Measurements from ENCODE around the gene LRRC10.

LRRC10 gene

GRCh38 chr12:69610729-69611128, at the start of gene LRRC10:
Gene LRRC10 (minus strand): TSS chr12:69610907. CDS start chr12:69610838, 69 bp downstream.
- no peak for DNase-seq (ENCODE audit: low read depth)

- DNase-seq (ENCODE audit: low read depth), result no peak
Measured at GRCh38 chr12:69660164-69660863, 49.6 kb upstream of the LRRC10 start.

GRCh38 chr12:69658203-69658602, 47.5 kb upstream of the LRRC10 start:
- DNase-seq (ENCODE audit: low read depth), result no peak

- no peak for DNase-seq (ENCODE audit: low read depth)
Measured at GRCh38 chr12:69657376-69658137, 46.9 kb upstream of the LRRC10 start.

- peak; percentile 85 for DNase-seq (ENCODE audit: low read depth)
Measured at GRCh38 chr12:69655616-69656340, 45.1 kb upstream of the LRRC10 start.

GRCh38 chr12:69653703-69654102, 43.0 kb upstream of the LRRC10 start:
- peak; percentile 37 for DNase-seq (ENCODE audit: low read depth)

GRCh38 chr12:69651922-69652321, 41.2 kb upstream of the LRRC10 start:
- DNase-seq (ENCODE audit: low read depth), result no peak

- DNase-seq (ENCODE audit: low read depth), result peak; percentile 2
Measured at GRCh38 chr12:69649529-69649928, 38.8 kb upstream of the LRRC10 start.

- peak; percentile 95 for DNase-seq (ENCODE audit: low read depth)
Measured at GRCh38 chr12:69648476-69648875, 37.8 kb upstream of the LRRC10 start.

GRCh38 chr12:69647178-69647577, 36.5 kb upstream of the LRRC10 start:
- DNase-seq (ENCODE audit: low read depth), result no peak

GRCh38 chr12:69645031-69645430, 34.3 kb upstream of the LRRC10 start:
- DNase-seq (ENCODE audit: low read depth), result peak; percentile 28

- DNase-seq (ENCODE audit: low read depth), result no peak
Measured at GRCh38 chr12:69644511-69644910, 33.8 kb upstream of the LRRC10 start.

- DNase-seq (ENCODE audit: low read depth), result no peak
Measured at GRCh38 chr12:69642531-69642930, 31.8 kb upstream of the LRRC10 start.

GRCh38 chr12:69641546-69641945, 30.8 kb upstream of the LRRC10 start:
- DNase-seq (ENCODE audit: low read depth), result no peak

- peak; percentile 79 for DNase-seq (ENCODE audit: low read depth)
Measured at GRCh38 chr12:69639400-69640016, 28.8 kb upstream of the LRRC10 start.

GRCh38 chr12:69633061-69633460, 22.4 kb upstream of the LRRC10 start:
- DNase-seq (ENCODE audit: low read depth), result peak; percentile 23

- DNase-seq (ENCODE audit: low read depth), result peak; percentile 41
Measured at GRCh38 chr12:69630191-69630590, 19.5 kb upstream of the LRRC10 start.

- DNase-seq (ENCODE audit: low read depth), result no peak
Measured at GRCh38 chr12:69627501-69627900, 16.8 kb upstream of the LRRC10 start.

- DNase-seq (ENCODE audit: low read depth), result no peak
Measured at GRCh38 chr12:69623970-69624369, 13.3 kb upstream of the LRRC10 start.

GRCh38 chr12:69621551-69621950, 10.8 kb upstream of the LRRC10 start:
- no peak for DNase-seq (ENCODE audit: low read depth)

- no peak for DNase-seq (ENCODE audit: low read depth)
Measured at GRCh38 chr12:69620921-69621320, 10.2 kb upstream of the LRRC10 start.

- DNase-seq (ENCODE audit: low read depth), result no peak
Measured at GRCh38 chr12:69620077-69620476, 9.4 kb upstream of the LRRC10 start.
